Brain microvascular endothelial cell (primary cell): ENCODE measurements around the gene LZTS3.

Experiments
- DNase-seq: peaks from one replicate; pipeline ENCODE4 v3.0.0-alpha.2; 2020
- H3K27ac ChIP-seq: fragments of 250-450 bp; sonication (Bioruptor Pico); 2 replicates; pipeline ENCODE4 v1.5.1; 2020; ENCODE audit warnings: mild to moderate bottlenecking, moderate library complexity
- H3K27me3 ChIP-seq: fragments of 250-450 bp; sonication (Bioruptor Pico); replicated peaks from 2 replicates; pipeline ENCODE4 v1.5.1; 2020; ENCODE audit warnings: mild to moderate bottlenecking
- H3K36me3 ChIP-seq: fragments of 250-450 bp; sonication (Bioruptor Pico); replicated peaks from 2 replicates; pipeline ENCODE4 v1.5.1; 2020; ENCODE audit warnings: mild to moderate bottlenecking
- H3K4me3 ChIP-seq: 2 replicates; pipeline ENCODE4 v1.5.1; 2011; ENCODE audit warnings: low read depth, mild to moderate bottlenecking, control low read depth, low read length, moderate library complexity
- in situ Hi-C: cut with HindIII; loops from 2 replicates; pipeline ENCODE4 v1.10.0; 2017; ENCODE audit warnings: low sequenced_read_pairs, low pct_ligation_motif_present
- TF ChIP-seq, protein P1 (sequence below): IDR thresholded peaks from 2 replicates; pipeline ENCODE4 v1.5.1; 2011; ENCODE audit warnings: low read depth, mild to moderate bottlenecking, moderate library complexity, low read length, control low read depth, inconsistent platforms; ENCODE audit errors: missing control alignments

The LZTS3 gene

DNA sequence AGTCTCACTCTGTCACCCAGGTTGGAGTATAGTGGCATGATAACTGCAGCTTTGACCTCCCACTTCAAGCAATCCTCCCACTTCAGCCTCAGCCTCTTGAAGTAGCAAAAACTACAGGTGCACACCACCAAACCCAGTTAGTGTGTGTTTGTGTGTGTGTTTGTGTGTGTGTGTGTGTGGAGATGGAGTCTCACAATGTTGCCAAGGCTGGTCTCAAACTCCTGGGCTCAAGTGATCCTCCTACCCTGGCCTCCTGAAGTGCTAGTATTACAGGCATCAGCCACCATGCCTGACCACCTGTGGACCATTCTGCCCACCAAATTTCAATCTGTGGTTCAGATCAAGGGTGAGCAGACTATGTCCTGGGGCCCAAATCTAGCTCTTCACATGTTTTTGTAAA, 22.4 kb downstream of the LZTS3 start:
- Histone ChIP-seq H3K27me3 (no peaks in the 10 kb centered on the region), H3K36me3 (peaks cover 23% of the 10 kb centered on the region), H3K27ac (no peak overlapping the region)

DNA sequence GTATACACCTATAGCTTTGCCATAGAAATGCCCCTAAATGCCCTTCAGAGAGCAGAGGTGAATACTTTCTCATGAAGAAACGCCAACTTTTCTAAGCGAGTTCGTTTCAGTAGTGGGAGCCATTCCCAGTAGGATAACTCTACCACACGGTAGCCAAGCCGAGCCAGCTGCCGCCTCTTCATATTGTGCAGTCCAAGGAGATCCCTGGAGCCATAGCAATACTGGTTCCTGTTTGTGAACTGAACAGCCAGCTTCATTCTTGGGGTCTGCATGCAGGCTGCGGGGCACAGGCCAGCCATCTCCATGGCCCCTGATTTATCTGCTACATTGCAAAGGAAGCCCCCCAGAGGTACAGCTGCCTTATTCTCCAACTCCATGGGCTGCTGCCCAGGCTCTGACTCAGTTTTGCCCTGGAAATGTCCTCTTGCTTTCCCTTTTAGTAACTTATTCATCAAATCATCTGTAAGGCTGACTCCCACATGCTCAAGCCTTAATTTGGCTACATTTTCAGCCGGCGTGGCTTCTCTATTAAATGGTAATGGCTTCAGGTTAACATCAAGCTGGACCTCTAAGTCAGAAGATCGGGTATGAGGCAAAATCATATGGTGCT, 26.5 kb downstream of the LZTS3 start:
- Histone ChIP-seq H3K36me3 (peaks cover 21% of the 10 kb centered on the region), H3K27me3 (no peaks in the 10 kb centered on the region), H3K4me3 (no peak overlapping the region), H3K27ac (no peak overlapping the region)
- TF ChIP-seq, protein P1, sequence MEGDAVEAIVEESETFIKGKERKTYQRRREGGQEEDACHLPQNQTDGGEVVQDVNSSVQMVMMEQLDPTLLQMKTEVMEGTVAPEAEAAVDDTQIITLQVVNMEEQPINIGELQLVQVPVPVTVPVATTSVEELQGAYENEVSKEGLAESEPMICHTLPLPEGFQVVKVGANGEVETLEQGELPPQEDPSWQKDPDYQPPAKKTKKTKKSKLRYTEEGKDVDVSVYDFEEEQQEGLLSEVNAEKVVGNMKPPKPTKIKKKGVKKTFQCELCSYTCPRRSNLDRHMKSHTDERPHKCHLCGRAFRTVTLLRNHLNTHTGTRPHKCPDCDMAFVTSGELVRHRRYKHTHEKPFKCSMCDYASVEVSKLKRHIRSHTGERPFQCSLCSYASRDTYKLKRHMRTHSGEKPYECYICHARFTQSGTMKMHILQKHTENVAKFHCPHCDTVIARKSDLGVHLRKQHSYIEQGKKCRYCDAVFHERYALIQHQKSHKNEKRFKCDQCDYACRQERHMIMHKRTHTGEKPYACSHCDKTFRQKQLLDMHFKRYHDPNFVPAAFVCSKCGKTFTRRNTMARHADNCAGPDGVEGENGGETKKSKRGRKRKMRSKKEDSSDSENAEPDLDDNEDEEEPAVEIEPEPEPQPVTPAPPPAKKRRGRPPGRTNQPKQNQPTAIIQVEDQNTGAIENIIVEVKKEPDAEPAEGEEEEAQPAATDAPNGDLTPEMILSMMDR, result no peak
- in situ Hi-C loops, result no loop called here
- no peak for DNase-seq

More for the DNA sequence above, 22.4 kb downstream of the LZTS3 start:
- in situ Hi-C loops, result no loop called here
- TF ChIP-seq, protein P1, result no peak
- no peak for DNase-seq
- H3K4me3 ChIP-seq, result no peak overlapping the region

DNA sequence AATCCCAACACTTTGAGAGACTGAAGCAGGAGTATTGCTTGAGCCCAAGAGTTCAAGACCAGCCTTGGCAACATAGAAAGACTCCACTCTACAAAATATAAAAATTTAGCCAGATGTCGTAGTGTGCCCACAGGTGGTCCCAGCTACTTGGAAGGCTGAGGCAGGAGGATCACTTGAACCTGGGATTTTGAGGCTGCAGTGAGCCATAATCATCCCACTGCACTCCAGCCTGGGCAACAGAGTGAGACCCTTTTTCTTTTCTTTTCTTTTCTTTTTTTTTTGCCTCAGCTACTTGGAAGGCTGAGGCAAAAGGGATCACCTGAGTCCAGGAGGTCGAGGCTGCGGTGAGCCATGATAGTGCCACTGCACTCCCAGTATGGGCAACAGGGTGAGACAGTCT, 31.6 kb downstream of the LZTS3 start:
- DNase-seq, result no peak
- no peaks in the 10 kb centered on the region for H3K27me3 ChIP-seq
- TF ChIP-seq, protein P1, result no peak
- H3K36me3 ChIP-seq, result no peaks in the 10 kb centered on the region
- H3K27ac ChIP-seq, result no peak overlapping the region
- in situ Hi-C loops, result no loop called here
- H3K4me3 ChIP-seq, result no peak overlapping the region

DNA sequence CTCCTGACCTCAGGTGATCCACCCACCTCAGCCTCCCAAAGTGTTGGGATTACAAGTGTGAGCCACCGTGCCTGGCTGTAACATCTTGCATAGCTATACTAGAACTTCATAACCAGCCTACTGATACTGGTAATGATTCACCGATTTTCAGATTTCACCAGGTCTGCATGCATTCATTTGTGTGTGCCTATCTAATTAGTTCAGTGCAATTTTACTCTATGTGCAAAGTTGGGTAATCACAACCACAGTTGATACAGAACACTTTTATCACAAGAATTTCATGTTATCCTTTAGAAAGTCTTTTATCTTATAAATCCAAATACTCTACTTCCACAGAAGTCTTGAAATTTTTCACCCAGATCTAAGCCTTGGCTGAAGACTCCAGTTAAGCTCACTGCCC, 35.9 kb downstream of the LZTS3 start:
- no peaks in the 10 kb centered on the region for H3K36me3 ChIP-seq
- in situ Hi-C loops, result no loop called here
- H3K4me3 ChIP-seq, result no peak overlapping the region
- H3K27me3 ChIP-seq, result no peaks in the 10 kb centered on the region
- no peak overlapping the region for H3K27ac ChIP-seq
- DNase-seq, result no peak
- TF ChIP-seq, protein P1, result no peak

DNA sequence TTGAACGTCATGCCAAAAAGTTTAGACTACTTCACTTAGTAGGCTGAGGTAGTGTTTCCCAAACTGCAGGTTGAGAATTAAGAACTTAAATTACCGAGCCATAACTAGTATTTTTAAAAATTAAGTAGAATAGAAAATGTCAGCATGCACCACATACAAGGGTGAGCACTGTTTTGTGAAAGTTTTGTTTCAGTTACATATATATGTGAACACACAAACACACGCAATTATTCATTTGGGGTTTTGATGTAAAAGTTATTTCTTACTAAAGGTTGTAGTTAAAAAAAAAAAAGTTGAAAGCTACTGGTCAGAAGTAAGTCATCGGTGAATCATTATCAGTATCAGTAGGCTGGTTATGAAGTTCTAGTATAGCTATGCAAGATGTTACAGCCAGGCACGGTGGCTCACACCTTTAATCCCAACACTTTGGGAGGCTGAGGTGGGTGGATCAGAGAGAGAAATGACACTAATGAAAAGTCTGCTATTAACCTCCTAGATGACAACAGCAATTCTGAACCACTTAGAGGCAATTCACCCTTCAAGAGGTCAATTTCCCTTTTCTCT, 37.8 kb downstream of the LZTS3 start:
- peak; percentile 14 for DNase-seq
- H3K36me3 ChIP-seq, result no peaks in the 10 kb centered on the region
- no peak overlapping the region for H3K4me3 ChIP-seq
- H3K27ac ChIP-seq, result peak overlapping the region; percentile 47
- TF ChIP-seq, protein P1, result no peak
- H3K27me3 ChIP-seq, result no peaks in the 10 kb centered on the region
- in situ Hi-C loops, result no loop called here

DNA sequence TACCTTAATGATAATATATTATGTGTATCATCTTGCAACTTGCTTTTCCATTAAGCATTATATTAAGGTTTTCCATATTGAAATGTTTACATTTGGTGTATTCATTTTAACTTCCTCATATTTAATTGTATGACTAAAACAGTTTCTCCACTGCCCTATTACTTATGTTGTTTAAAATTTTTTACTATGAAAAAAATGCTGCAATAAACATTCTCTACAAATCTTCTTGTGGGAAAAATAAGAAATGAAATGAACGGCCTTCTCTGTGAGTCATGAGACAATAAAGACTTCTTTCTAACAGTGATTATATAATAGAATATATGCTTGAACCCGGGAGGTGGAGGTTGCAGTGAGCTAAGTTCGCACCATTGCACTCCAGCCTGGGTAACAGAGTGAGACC, 39.2 kb downstream of the LZTS3 start:
- in situ Hi-C loops, result no loop called here
- TF ChIP-seq, protein P1, result no peak
- no peaks in the 10 kb centered on the region for H3K27me3 ChIP-seq
- H3K27ac ChIP-seq, result no peak overlapping the region
- no peak for DNase-seq
- no peaks in the 10 kb centered on the region for H3K36me3 ChIP-seq
- no peak overlapping the region for H3K4me3 ChIP-seq
